ENCODE measurements around the gene ANKRD63. TPM values are rescaled to one million over a fixed set of nuclear protein-coding genes. Genes with fewer than 3 reads are reported as not detected.

Gene ANKRD63
- total and polyA plus RNA-seq, 2 of the 8 experiments (the other 6 are each of a cell fraction or from before 2014, with no cell fraction given) = 0.18 to 0.26 TPM

DNA sequence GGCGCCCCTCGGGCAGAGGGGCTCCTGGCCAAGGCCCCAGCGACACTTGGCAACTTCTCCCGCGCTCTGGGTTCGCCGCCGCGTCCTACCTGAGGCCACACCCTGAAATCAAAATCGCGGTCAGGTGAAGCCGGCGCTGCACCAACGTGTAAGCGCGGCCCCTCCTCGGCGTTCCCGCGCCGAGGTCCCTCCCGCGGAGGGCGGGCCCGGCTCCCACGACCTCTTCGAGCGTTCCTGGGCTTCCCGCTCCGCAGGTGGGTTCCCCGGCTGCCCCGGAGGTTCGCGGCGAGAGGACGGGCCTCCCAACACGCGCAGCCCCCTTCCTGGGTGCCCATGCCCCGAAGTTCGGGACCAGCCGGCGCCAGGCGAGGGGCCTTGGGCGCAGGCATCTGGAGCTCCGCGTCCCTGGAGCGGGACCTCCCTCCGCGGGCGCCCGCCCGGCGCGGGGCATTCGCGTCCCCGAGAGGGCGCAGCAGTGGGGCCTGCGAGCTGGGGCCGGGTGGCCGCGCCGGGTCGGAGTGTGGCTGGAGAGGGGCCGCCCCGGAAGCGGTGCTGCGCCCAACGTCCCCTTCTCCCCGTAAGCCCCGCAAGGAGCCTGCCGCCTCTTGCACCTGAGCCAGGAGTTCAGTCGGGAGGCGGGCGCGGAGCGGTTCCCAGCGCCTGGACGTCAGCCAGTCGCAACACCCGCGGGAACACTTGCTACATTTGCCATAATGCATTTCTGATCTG lies 30.3 kb downstream of the ANKRD63 start (continued):
- TF ChIP-seq SP2 (IDR thresholded peaks at IDR 0.05; ENCODE audit: low read length) (no peak), RBBP5 (IDR thresholded peaks at IDR 0.05; ENCODE audit: borderline replicate concordance, low read depth, low read length) (peak; percentile 61; the same call in 1 of the 2 replicates), PHF8 (conservative IDR thresholded peaks at IDR 0.05; ENCODE audit: low read depth, low read length) (peak; percentile 40), TEAD4 (IDR thresholded peaks at IDR 0.05; ENCODE audit: low read depth, low read length) (no peak), EZH2 (IDR thresholded peaks at IDR 0.05; ENCODE audit: low read depth, low read length, severe bottlenecking) (peak; percentile 54), ASH2L (IDR thresholded peaks at IDR 0.05; ENCODE audit: low read length) (peak; percentile 43), POLR2A (IDR thresholded peaks at IDR 0.05; ENCODE audit: control extremely low read depth in 1 of 2, low read depth in 2 of 2, low read length in 2 of 2) (peak in 1 of 2 experiments; percentile 30; a peak in 1 of 3 replicates), SUZ12 (IDR thresholded peaks at IDR 0.05; ENCODE audit: low read length) (peak; percentile 74), TBP (IDR thresholded peaks at IDR 0.05; ENCODE audit: low read depth, low read length) (no peak), SIRT6 (IDR thresholded peaks at IDR 0.05; ENCODE audit: low read length) (no peak)

Data from H1 (cell line).